SK-N-SH (cell line): ENCODE data around the gene WDR6. TPM values are rescaled to one million over a fixed set of nuclear protein-coding genes. Genes with fewer than 3 reads are reported as not detected.

Experiments used
- CTCF ChIA-PET: fragments of 300-600, 350-600 bp; formaldehyde crosslinking; extraction: SDS; loops from one replicate; lab custom pipeline; 2021; lab: Yijun Ruan, JAX
- POLR2A ChIA-PET: fragments of 350-600 bp; sonication (Branson Sonifier 250); formaldehyde crosslinking; extraction: SDS; loops from one replicate; lab custom pipeline; 2020; ENCODE audit warnings: antibody characterized with exemption, inconsistent platforms; lab: Yijun Ruan, JAX
- DNase-seq: peaks from one replicate; pipeline ENCODE4 v3.0.0; 2012
- H2AFZ ChIP-seq: fragments of 200-600 bp; sonication (generic); 2 replicates; pipeline ENCODE4 v1.8.1; 2016; ENCODE audit warnings: antibody characterized with exemption, mild to moderate bottlenecking, low read depth
- H3F3A ChIP-seq: fragments of 200-600 bp; sonication (generic); replicated peaks from 2 replicates; pipeline ENCODE3; 2016; ENCODE audit warnings: antibody characterized with exemption, mild to moderate bottlenecking; ENCODE audit not compliant: insufficient read depth
- H3K27ac ChIP-seq, 2 experiments: fragments of 200-500 bp in 1 of 2; fragments of 200-600 bp in 1 of 2; sonication (Bioruptor generic) in 1 of 2; sonication (generic), shearing (Covaris generic) in 1 of 2; 2 replicates each; pipeline versions ENCODE4 v1.5.1 to v1.6.1; 2014 to 2016; ENCODE audit warnings: low read depth in 2 of 2, inconsistent platforms in 1 of 2, low read length in 1 of 2, mild to moderate bottlenecking in 1 of 2, mixed read lengths in 1 of 2
- H3K27me3 ChIP-seq: fragments of 200-600 bp; sonication (generic), shearing (Covaris generic); 2 replicates; pipeline ENCODE4 v1.6.1; 2016; ENCODE audit warnings: mixed run types; ENCODE audit not compliant: insufficient read depth
- H3K36me3 ChIP-seq, 2 experiments: fragments of 200-500 bp in 1 of 2; fragments of 200-600 bp in 1 of 2; sonication (Bioruptor generic) in 1 of 2; sonication (generic) in 1 of 2; replicated peaks in 1 of 2; 2 replicates each; pipeline versions ENCODE3 to v1.5.1; 2014 to 2016; ENCODE audit warnings: low read length in 1 of 2, mild to moderate bottlenecking in 1 of 2; ENCODE audit not compliant: insufficient read depth in 2 of 2, control insufficient read depth in 1 of 2
- H3K4me1 ChIP-seq, 2 experiments: fragments of 200-500 bp in 1 of 2; fragments of 200-600 bp in 1 of 2; sonication (Bioruptor generic) in 1 of 2; sonication (generic), shearing (Covaris generic) in 1 of 2; 2 replicates each; pipeline versions ENCODE4 v1.5.1 to v1.6.1; 2014 to 2016; ENCODE audit warnings: low read depth in 1 of 2, low read length in 1 of 2, mixed run types in 1 of 2; ENCODE audit not compliant: insufficient read depth in 2 of 2, control insufficient read depth in 1 of 2
- H3K4me2 ChIP-seq: fragments of 200-600 bp; sonication (generic), shearing (Covaris generic); 2 replicates; pipeline ENCODE4 v1.6.1; 2017; ENCODE audit warnings: mixed run types
- H3K4me3 ChIP-seq, 2 experiments: fragments of 200-500 bp in 1 of 2; fragments of 200-600 bp in 1 of 2; sonication (Bioruptor generic) in 1 of 2; sonication (generic), shearing (Covaris generic) in 1 of 2; 2 replicates each; pipeline versions ENCODE4 v1.5.1 to v1.8.1; 2014 to 2016; ENCODE audit warnings: low read depth in 2 of 2, inconsistent platforms in 1 of 2, low read length in 1 of 2, mild to moderate bottlenecking in 1 of 2, mixed read lengths in 1 of 2, moderate library complexity in 1 of 2
- H3K79me2 ChIP-seq: fragments of 200-600 bp; sonication (generic); 2 replicates; pipeline ENCODE4 v1.8.1; 2017; ENCODE audit warnings: mild to moderate bottlenecking; ENCODE audit not compliant: insufficient read depth
- H3K9ac ChIP-seq: fragments of 200-600 bp; sonication (generic); 2 replicates; pipeline ENCODE4 v1.6.1; 2017; ENCODE audit warnings: mixed run types
- H3K9me2 ChIP-seq: fragments of 200-600 bp; sonication (generic); 2 replicates; pipeline ENCODE4 v1.6.1; 2017; ENCODE audit warnings: mixed run types
- H3K9me3 ChIP-seq: fragments of 200-600 bp; sonication (generic); 2 replicates; pipeline ENCODE4 v1.6.1; 2017; ENCODE audit warnings: mixed run types, mild to moderate bottlenecking, moderate library complexity
- H4K20me1 ChIP-seq: fragments of 200-600 bp; sonication (generic); 2 replicates; pipeline ENCODE4 v1.6.1; 2017; ENCODE audit warnings: mild to moderate bottlenecking, mixed run types; ENCODE audit not compliant: insufficient read depth
- CHD2 ChIP-seq: fragments of 150-350 bp; IDR thresholded peaks from 2 replicates; pipeline ENCODE4 v1.6.1; 2018; ENCODE audit warnings: low read length; ENCODE audit not compliant: partially characterized antibody
- ELF1 ChIP-seq: IDR thresholded peaks from 2 replicates; pipeline ENCODE4 v1.4.0; 2012
- EP300 ChIP-seq, 2 experiments: IDR thresholded peaks; 2 replicates each; pipeline versions ENCODE4 v1.4.0 to v1.6.1; 2012; ENCODE audit warnings: borderline replicate concordance in 1 of 2, low read depth in 1 of 2, low read length in 1 of 2
- FOXM1 ChIP-seq: IDR thresholded peaks from 2 replicates; pipeline ENCODE4 v1.4.0; 2012; ENCODE audit warnings: low read depth, mild to moderate bottlenecking
- GABPA ChIP-seq: IDR thresholded peaks from 2 replicates; pipeline ENCODE4 v1.4.0; 2012; ENCODE audit warnings: low read depth, mild to moderate bottlenecking
- GATA2 ChIP-seq: sonication (generic); formaldehyde crosslinking; IDR thresholded peaks from 2 replicates; pipeline ENCODE4 v1.5.0; 2020; ENCODE audit warnings: mild to moderate bottlenecking, missing genetic modification reagents
- JUND ChIP-seq: IDR thresholded peaks from 2 replicates; pipeline ENCODE4 v1.4.0; 2012
- MXI1 ChIP-seq: IDR thresholded peaks from 2 replicates; pipeline ENCODE4 v1.6.1; 2012; ENCODE audit warnings: mild to moderate bottlenecking, low read depth, low read length, improper control_type of control experiment
- RXRA ChIP-seq: IDR thresholded peaks from 2 replicates; pipeline ENCODE4 v1.4.0; 2012; ENCODE audit warnings: low read depth, mild to moderate bottlenecking, borderline replicate concordance
- SIN3A ChIP-seq: IDR thresholded peaks from 2 replicates; pipeline ENCODE4 v1.6.1; 2012; ENCODE audit warnings: low read depth, mild to moderate bottlenecking, low read length, moderate library complexity, borderline replicate concordance
- SMC3 ChIP-seq: IDR thresholded peaks from 2 replicates; pipeline ENCODE4 v1.6.1; 2012; ENCODE audit warnings: low read depth, low read length, improper control_type of control experiment
- TCF12 ChIP-seq: IDR thresholded peaks from 2 replicates; pipeline ENCODE4 v1.4.0; 2012
- TEAD4 ChIP-seq: IDR thresholded peaks from 2 replicates; pipeline ENCODE4 v1.4.0; 2012; ENCODE audit warnings: mild to moderate bottlenecking, borderline replicate concordance; ENCODE audit not compliant: insufficient read depth
- WGBS: methylation state at CpG from one replicate; pipeline ENCODE4 v1.1.6; 2017; ENCODE audit warnings: low lambda C conversion rate; 5-methylcytosine and 5-hydroxymethylcytosine counted together
- polyA plus RNA-seq, 3 experiments: library from polyadenylated mRNA; depleted of rRNA; stranded (reverse); fragments of >200 nt; gene quantifications; 2 replicates each; pipeline ENCODE4 v1.2.3, GENCODE V29; 2012
- TF ChIP-seq, protein P1 (sequence below): IDR thresholded peaks from 2 replicates; pipeline ENCODE4; 2012
- TF ChIP-seq, protein P2 (sequence below): fragments of 200-600 bp; sonication (generic); IDR thresholded peaks from 2 replicates; pipeline ENCODE4 v1.6.1; 2017; ENCODE audit warnings: antibody characterized with exemption, mild to moderate bottlenecking, moderate library complexity
- TF ChIP-seq, protein P3 (sequence below): IDR thresholded peaks from 2 replicates; pipeline ENCODE4 v1.4.0; 2012; ENCODE audit warnings: low read depth
- TF ChIP-seq, protein P4 (sequence below): IDR thresholded peaks from 2 replicates; pipeline ENCODE4 v1.4.0; 2012; ENCODE audit warnings: low read depth, borderline replicate concordance
- TF ChIP-seq, protein P5 (sequence below): IDR thresholded peaks from 2 replicates; pipeline ENCODE4 v1.4.0; 2012; ENCODE audit warnings: low read depth, borderline replicate concordance
- TF ChIP-seq, protein P6 (sequence below): fragments of 150-350 bp; IDR thresholded peaks from 2 replicates; pipeline ENCODE4 v1.6.1; 2017; ENCODE audit warnings: antibody characterized with exemption, low read length, low read depth, borderline replicate concordance

Gene WDR6
- polyA plus RNA-seq, 1 of the 3 experiments (the other 2 are of a cell fraction), result 230 TPM

DNA sequence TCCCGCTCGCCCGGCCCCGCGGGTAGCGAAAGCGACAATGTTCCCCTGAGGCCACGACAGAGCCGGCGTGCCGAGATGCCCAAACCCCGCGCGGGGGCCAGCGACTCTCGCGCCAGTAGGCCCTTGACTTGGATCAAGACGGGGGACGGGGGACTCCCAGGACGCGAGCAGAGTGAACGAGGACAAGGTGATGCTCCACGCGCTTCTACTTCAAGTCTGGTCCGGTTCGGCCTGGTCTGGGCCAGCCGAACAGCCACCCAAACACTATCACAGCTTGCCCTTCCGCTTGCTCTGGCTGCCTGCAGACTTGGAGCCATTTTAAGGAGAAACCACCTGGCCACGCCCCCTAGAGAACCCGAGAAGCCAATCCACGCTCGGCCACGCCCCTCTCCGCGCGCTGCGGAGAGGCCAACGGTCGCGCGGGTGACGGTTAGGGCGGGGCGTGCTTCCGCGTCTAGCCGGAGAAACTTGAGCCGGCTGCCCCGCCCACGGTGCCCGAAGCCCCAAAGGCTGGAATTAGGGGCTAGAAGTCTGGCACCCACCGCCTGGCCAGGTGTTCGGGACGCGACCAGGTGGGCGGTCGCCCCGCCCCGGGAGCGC is 14.1 kb downstream of the WDR6 start (continued):
- TF ChIP-seq, protein P1, sequence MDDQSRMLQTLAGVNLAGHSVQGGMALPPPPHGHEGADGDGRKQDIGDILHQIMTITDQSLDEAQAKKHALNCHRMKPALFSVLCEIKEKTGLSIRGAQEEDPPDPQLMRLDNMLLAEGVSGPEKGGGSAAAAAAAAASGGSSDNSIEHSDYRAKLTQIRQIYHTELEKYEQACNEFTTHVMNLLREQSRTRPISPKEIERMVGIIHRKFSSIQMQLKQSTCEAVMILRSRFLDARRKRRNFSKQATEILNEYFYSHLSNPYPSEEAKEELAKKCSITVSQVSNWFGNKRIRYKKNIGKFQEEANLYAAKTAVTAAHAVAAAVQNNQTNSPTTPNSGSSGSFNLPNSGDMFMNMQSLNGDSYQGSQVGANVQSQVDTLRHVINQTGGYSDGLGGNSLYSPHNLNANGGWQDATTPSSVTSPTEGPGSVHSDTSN, result 0 out of 2 replicates have a peak, but pooled peaks have one; percentile 6
- TF ChIP-seq GABPA (peak; percentile 10; the same call in 1 of the 2 replicates), MXI1 (peak; percentile 80), GATA2 (CRISPR knock-in tag) (no peak), SIN3A (peak; percentile 88), SMC3 (no peak), CHD2 (peak; percentile 71)
- TF ChIP-seq, protein P2, sequence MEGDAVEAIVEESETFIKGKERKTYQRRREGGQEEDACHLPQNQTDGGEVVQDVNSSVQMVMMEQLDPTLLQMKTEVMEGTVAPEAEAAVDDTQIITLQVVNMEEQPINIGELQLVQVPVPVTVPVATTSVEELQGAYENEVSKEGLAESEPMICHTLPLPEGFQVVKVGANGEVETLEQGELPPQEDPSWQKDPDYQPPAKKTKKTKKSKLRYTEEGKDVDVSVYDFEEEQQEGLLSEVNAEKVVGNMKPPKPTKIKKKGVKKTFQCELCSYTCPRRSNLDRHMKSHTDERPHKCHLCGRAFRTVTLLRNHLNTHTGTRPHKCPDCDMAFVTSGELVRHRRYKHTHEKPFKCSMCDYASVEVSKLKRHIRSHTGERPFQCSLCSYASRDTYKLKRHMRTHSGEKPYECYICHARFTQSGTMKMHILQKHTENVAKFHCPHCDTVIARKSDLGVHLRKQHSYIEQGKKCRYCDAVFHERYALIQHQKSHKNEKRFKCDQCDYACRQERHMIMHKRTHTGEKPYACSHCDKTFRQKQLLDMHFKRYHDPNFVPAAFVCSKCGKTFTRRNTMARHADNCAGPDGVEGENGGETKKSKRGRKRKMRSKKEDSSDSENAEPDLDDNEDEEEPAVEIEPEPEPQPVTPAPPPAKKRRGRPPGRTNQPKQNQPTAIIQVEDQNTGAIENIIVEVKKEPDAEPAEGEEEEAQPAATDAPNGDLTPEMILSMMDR, result no peak
- TF ChIP-seq, all 33 proteins: peak for 14

DNA sequence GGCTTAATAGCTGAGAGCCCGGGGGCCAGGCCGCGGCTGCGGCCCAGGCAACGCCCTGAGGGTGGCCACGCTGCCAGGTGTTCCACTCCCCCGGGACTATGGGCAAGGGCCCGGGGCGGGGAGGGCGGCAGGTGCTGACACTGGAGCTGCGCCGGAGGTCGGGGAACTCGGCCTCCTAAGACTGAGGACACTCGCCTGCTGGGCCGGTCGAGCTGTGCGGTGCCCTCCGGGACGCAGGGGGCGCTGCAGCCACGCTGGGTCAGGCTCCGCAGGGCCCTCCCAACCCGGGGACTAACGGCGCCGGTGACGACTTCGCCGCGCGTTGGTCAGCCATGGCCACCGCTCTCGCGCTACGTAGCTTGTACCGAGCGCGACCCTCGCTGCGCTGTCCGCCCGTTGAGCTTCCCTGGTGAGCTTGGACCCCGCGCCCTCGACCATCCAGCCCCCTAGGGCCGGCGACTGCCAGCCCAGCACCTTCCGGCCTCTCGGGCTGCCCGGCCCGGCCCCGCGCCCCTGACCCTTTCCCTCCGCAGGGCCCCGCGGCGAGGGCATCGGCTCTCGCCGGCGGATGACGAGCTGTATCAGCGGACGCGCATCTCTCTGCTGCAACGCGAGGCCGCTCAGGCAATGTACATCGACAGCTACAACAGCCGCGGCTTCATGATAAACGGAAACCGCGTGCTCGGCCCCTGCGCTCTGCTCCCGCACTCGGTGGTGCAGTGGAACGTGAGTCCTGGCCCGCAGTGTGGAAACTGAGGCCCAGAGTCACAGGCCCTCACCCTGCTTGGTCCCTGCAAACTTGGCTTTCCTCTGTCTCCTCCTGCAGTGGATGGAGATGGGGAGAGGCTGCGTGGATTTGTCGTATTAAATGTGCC is 14.9 kb downstream of the WDR6 start, which contains the start of gene NDUFAF3:
NDUFAF3 (plus strand) TSS at position 309 of the 875 bp plus-strand sequence; CDS start at position 333, 24 bp downstream.
- Histone ChIP-seq H3K9ac (peak within 1 kb of the TSS; percentile 99), H3K79me2 (peaks cover 81% of the 10 kb centered on the region), H3K27ac (peak within 1 kb of the TSS; percentile 99), H3K9me3 (no peaks in the 10 kb centered on the region), H4K20me1 (no peaks in the 10 kb centered on the region), H3K9me2 (no peaks in the 10 kb centered on the region), H3K4me2 (peak within 1 kb of the TSS; percentile 97), H3K4me1 (peaks cover under 1 to 35% of the 10 kb centered on the region in 2 experiments; a peak in 1 of 4 replicates), H3K27me3 (no peaks in the 10 kb centered on the region), H3K36me3 (peaks cover 36 to 38% of the 10 kb centered on the region in 2 experiments), H3K4me3 (peak within 1 kb of the TSS; percentile 87 to 94), H2AFZ (peak within 1 kb of the TSS; percentile 92), H3F3A (peaks cover 42% of the 10 kb centered on the region)
- peak; percentile 95 for DNase-seq
- ChIA-PET POLR2A (interaction anchor here (0.5 to 4.6 kb wide), 13 partner anchors 7 to 702 kb away, joined by 3 to 80 read pairs (median 4); partner anchors contain the start of genes COL7A1, GMPPB, GPX1 and IMPDH2), CTCF (interaction anchor here (0.6 to 14.2 kb wide), 24 partner anchors 9 to 428 kb away, joined by 3 to 114 read pairs (median 4); partner anchors contain the start of genes KLHDC8B, LAMB2, P4HTM and QRICH1)
- WGBS, result under 1% methylated on average over 18 of the region's 83 CpGs
- TF ChIP-seq JUND, result no peak
- TF ChIP-seq SIN3A, result peak; percentile 75; the same call in 1 of the 2 replicates
- TF ChIP-seq FOXM1, result peak; percentile 14; the same call in 1 of the 2 replicates
- peak in 1 of 2 experiments; percentile 33; a peak in 1 of 4 replicates for TF ChIP-seq EP300 (IDR thresholded peaks at IDR 0.05; ENCODE audit: borderline replicate concordance in 1 of 2, low read depth in 1 of 2, low read length in 1 of 2)
- peak; percentile 46; the same call in 1 of the 2 replicates for TF ChIP-seq GABPA
- TF ChIP-seq, protein P3, sequence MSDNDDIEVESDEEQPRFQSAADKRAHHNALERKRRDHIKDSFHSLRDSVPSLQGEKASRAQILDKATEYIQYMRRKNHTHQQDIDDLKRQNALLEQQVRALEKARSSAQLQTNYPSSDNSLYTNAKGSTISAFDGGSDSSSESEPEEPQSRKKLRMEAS, result peak; percentile 70
- no peak for TF ChIP-seq TCF12
- TF ChIP-seq, protein P1, result no peak
- no peak for TF ChIP-seq RXRA
- TF ChIP-seq, protein P4, sequence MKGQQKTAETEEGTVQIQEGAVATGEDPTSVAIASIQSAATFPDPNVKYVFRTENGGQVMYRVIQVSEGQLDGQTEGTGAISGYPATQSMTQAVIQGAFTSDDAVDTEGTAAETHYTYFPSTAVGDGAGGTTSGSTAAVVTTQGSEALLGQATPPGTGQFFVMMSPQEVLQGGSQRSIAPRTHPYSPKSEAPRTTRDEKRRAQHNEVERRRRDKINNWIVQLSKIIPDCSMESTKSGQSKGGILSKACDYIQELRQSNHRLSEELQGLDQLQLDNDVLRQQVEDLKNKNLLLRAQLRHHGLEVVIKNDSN, result no peak
- TF ChIP-seq ELF1, result no peak
- peak; percentile 13 for TF ChIP-seq SMC3
- TF ChIP-seq, protein P5, sequence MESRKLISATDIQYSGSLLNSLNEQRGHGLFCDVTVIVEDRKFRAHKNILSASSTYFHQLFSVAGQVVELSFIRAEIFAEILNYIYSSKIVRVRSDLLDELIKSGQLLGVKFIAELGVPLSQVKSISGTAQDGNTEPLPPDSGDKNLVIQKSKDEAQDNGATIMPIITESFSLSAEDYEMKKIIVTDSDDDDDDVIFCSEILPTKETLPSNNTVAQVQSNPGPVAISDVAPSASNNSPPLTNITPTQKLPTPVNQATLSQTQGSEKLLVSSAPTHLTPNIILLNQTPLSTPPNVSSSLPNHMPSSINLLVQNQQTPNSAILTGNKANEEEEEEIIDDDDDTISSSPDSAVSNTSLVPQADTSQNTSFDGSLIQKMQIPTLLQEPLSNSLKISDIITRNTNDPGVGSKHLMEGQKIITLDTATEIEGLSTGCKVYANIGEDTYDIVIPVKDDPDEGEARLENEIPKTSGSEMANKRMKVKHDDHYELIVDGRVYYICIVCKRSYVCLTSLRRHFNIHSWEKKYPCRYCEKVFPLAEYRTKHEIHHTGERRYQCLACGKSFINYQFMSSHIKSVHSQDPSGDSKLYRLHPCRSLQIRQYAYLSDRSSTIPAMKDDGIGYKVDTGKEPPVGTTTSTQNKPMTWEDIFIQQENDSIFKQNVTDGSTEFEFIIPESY, result peak; percentile 89
- TF ChIP-seq TEAD4, result no peak
- TF ChIP-seq, protein P6, sequence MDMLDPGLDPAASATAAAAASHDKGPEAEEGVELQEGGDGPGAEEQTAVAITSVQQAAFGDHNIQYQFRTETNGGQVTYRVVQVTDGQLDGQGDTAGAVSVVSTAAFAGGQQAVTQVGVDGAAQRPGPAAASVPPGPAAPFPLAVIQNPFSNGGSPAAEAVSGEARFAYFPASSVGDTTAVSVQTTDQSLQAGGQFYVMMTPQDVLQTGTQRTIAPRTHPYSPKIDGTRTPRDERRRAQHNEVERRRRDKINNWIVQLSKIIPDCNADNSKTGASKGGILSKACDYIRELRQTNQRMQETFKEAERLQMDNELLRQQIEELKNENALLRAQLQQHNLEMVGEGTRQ, result no peak
